ENCODE measurements around the gene GPATCH2L. TPM values are rescaled to one million over a fixed set of nuclear protein-coding genes. Genes with fewer than 3 reads are reported as not detected.
A peak's percentile ranks its signal among the peaks of the same experiment; 100 is the strongest.

GPATCH2L gene
- polyA plus RNA-seq, 1 donor (not counting 4 experiments of a cell fraction or from before 2014, with no cell fraction given): 28.8 TPM

DNA sequence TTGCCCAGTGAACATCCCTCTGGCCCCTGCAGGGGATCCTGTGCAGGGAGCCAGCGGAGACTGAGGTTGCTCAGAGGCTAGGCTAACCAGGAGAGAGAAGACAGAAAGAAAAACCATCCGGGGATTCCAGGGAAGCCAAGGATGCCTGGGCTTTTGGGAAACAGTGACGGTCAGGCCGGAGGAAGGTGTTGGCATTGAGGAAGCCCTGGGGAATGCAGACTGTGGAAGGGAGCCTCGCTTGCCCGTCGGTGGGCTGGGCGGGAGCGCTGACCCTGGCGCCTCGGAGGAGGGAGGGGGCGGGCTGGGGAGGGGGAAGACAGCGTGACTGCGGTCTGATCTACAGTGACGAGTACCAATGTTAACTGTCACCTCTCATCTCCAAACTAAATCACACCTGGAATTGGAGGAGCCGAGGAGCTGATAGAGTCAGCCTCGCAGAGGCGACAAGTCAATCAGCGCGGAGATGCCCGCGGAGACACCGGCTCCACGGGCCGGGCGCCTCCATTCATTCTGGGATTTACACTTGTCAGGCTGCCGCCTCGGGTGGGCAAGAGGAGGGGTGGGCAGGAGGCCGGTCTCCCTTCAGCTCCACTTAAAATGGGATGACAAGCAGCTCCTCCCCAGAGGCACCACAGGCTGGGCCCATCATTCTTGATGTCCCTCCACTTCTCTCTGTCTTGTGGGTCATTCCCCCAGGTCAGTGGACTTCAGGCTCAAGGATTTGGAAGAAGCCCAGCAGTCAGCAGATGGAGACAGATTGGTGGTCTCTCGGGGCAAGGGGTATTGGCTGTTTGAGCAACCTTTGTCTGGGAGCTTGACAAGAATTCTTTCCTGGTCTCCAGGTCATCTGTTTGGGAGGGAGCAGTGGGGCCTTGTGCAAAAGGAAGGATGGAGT lies 20.4 kb upstream of the GPATCH2L start:
- Histone ChIP-seq H3K4me2 (ENCODE audit: control insufficient read depth, extremely low read depth, insufficient read depth, low read depth, low read length) (no peak overlapping the region), H3K4me1 (ENCODE audit: control insufficient read depth, extremely low read depth, insufficient read depth, low read length) (no peaks in the 10 kb centered on the region), H3K79me2 (ENCODE audit: control insufficient read depth, insufficient read depth, low read length) (no peaks in the 10 kb centered on the region), H3K9me3 (ENCODE audit: control insufficient read depth, low read depth, low read length) (no peaks in the 10 kb centered on the region), H3K27ac (ENCODE audit: control insufficient read depth, insufficient read depth, low read length) (no peak overlapping the region), H4K20me1 (ENCODE audit: control insufficient read depth, extremely low read depth, insufficient read depth, low read length) (peaks cover under 1% of the 10 kb centered on the region), H3K27me3 (ENCODE audit: control insufficient read depth, extremely low read depth, insufficient read depth, low read length) (peaks cover 33% of the 10 kb centered on the region), H3K4me3 (ENCODE audit: control insufficient read depth in 2 of 3, extremely low read depth in 1 of 3, insufficient read depth in 2 of 3, low read depth in 1 of 3, low read length in 3 of 3) (no peak overlapping the region), H3K9me1 (ENCODE audit: control insufficient read depth, extremely low read depth, insufficient read depth, low read length) (no peaks in the 10 kb centered on the region), H2AFZ (ENCODE audit: control insufficient read depth, low read length) (no peak overlapping the region), H3K36me3 (ENCODE audit: control insufficient read depth in 2 of 2, extremely low read depth in 1 of 2, insufficient read depth in 2 of 2, low read length in 2 of 2) (no peaks in the 10 kb centered on the region), H3K9ac (ENCODE audit: control insufficient read depth, extremely low read depth, insufficient read depth, low read length) (no peak overlapping the region)
- TF ChIP-seq EZH2 (IDR thresholded peaks at IDR 0.05; ENCODE audit: low read length): peak; percentile 37
- TF ChIP-seq, protein P1, sequence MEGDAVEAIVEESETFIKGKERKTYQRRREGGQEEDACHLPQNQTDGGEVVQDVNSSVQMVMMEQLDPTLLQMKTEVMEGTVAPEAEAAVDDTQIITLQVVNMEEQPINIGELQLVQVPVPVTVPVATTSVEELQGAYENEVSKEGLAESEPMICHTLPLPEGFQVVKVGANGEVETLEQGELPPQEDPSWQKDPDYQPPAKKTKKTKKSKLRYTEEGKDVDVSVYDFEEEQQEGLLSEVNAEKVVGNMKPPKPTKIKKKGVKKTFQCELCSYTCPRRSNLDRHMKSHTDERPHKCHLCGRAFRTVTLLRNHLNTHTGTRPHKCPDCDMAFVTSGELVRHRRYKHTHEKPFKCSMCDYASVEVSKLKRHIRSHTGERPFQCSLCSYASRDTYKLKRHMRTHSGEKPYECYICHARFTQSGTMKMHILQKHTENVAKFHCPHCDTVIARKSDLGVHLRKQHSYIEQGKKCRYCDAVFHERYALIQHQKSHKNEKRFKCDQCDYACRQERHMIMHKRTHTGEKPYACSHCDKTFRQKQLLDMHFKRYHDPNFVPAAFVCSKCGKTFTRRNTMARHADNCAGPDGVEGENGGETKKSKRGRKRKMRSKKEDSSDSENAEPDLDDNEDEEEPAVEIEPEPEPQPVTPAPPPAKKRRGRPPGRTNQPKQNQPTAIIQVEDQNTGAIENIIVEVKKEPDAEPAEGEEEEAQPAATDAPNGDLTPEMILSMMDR (optimal IDR thresholded peaks at IDR 0.05 in 1 of 3, IDR thresholded peaks at IDR 0.05 in 1 of 3, conservative IDR thresholded peaks at IDR 0.05 in 1 of 3; ENCODE audit: extremely low read depth in 1 of 3, insufficient read depth in 2 of 3, low read length in 3 of 3): no peak
- FAIRE-seq: no peak
- dilution Hi-C loops (cut with MboI; ENCODE audit: extremely low pct_ligation_motif_present, low sequenced_read_pairs): no loop called here
- no peak for DNase-seq (ENCODE audit: low read depth, low spot score)

DNA sequence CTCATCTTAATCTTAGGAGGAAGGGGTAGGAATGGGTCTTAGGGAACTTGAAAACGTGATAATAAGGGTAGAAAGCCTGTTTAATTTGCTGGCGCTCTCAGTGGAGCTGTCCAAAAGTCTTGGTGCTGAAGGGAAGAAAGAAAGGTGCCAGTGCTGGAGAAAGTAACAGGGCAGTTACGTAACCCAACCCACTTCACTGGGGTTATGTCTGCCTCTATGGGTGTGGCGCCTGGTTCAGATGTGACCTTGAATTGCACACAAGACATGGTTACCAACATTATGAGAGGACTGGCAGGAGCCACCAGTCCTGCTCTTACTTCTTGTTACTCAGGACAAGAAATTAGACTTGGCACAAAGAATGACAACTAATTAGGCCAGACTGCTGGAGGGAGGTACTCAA lies 18.6 kb upstream of the GPATCH2L start:
- Histone ChIP-seq H3K79me2 (ENCODE audit: control insufficient read depth, insufficient read depth, low read length) (no peaks in the 10 kb centered on the region), H3K36me3 (ENCODE audit: control insufficient read depth in 2 of 2, extremely low read depth in 1 of 2, insufficient read depth in 2 of 2, low read length in 2 of 2) (no peaks in the 10 kb centered on the region), H3K9me3 (ENCODE audit: control insufficient read depth, low read depth, low read length) (no peaks in the 10 kb centered on the region), H3K27me3 (ENCODE audit: control insufficient read depth, extremely low read depth, insufficient read depth, low read length) (peaks cover 51% of the 10 kb centered on the region), H3K27ac (ENCODE audit: control insufficient read depth, insufficient read depth, low read length) (no peak overlapping the region), H3K4me3 (ENCODE audit: control insufficient read depth in 2 of 3, extremely low read depth in 1 of 3, insufficient read depth in 2 of 3, low read depth in 1 of 3, low read length in 3 of 3) (no peak overlapping the region), H4K20me1 (ENCODE audit: control insufficient read depth, extremely low read depth, insufficient read depth, low read length) (peaks cover 2% of the 10 kb centered on the region), H2AFZ (ENCODE audit: control insufficient read depth, low read length) (no peak overlapping the region), H3K9ac (ENCODE audit: control insufficient read depth, extremely low read depth, insufficient read depth, low read length) (no peak overlapping the region), H3K4me1 (ENCODE audit: control insufficient read depth, extremely low read depth, insufficient read depth, low read length) (no peaks in the 10 kb centered on the region), H3K9me1 (ENCODE audit: control insufficient read depth, extremely low read depth, insufficient read depth, low read length) (no peaks in the 10 kb centered on the region), H3K4me2 (ENCODE audit: control insufficient read depth, extremely low read depth, insufficient read depth, low read depth, low read length) (no peak overlapping the region)
- DNase-seq (ENCODE audit: low read depth, low spot score) (no peak), FAIRE-seq (peak; percentile 78)
- TF ChIP-seq EZH2 (IDR thresholded peaks at IDR 0.05; ENCODE audit: low read length): no peak
- TF ChIP-seq, protein P1 (optimal IDR thresholded peaks at IDR 0.05 in 1 of 3, IDR thresholded peaks at IDR 0.05 in 1 of 3, conservative IDR thresholded peaks at IDR 0.05 in 1 of 3; ENCODE audit: extremely low read depth in 1 of 3, insufficient read depth in 2 of 3, low read length in 3 of 3): no peak
- dilution Hi-C loops (cut with MboI; ENCODE audit: extremely low pct_ligation_motif_present, low sequenced_read_pairs): no loop called here
